NCI-H526 (cell line): ENCODE results near the gene DOCK3.

ENCODE experiments used
- DNase-seq, 2 experiments: peaks; one replicate each; lab custom pipeline; 2025; lab: John Stamatoyannopoulos, UW

The DOCK3 gene

GRCh38 chr3:50674349-50675178 is at the start of gene DOCK3:
TSS of gene DOCK3 (plus strand) at chr3:50674927. CDS start at chr3:50675264, 337 bp downstream.
- peak; percentile 34 to 82 for DNase-seq

GRCh38 chr3:50625231-50626182 is 49.2 kb upstream of the DOCK3 start:
- DNase-seq: no peak

DNA sequence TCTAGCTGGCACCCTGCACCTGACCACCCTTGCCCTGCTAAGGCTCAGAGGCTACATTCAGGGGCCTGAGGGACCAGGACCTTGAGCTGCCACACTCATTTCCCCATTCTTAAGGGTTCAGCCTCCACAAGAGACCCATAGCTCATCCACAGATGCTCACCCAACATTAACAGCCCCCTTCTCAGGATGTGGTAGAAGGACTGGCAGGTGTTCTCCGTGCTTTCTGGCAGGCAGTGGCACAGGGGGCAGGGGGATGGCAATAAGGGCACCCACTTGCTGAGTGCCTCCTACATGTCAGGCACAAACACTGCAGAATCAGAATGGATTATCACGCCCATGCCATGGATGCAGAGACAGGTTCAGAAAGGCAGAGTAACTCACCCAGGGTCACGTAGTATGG is 48.3 kb upstream of the DOCK3 start:
- DNase-seq: no peak

DNA sequence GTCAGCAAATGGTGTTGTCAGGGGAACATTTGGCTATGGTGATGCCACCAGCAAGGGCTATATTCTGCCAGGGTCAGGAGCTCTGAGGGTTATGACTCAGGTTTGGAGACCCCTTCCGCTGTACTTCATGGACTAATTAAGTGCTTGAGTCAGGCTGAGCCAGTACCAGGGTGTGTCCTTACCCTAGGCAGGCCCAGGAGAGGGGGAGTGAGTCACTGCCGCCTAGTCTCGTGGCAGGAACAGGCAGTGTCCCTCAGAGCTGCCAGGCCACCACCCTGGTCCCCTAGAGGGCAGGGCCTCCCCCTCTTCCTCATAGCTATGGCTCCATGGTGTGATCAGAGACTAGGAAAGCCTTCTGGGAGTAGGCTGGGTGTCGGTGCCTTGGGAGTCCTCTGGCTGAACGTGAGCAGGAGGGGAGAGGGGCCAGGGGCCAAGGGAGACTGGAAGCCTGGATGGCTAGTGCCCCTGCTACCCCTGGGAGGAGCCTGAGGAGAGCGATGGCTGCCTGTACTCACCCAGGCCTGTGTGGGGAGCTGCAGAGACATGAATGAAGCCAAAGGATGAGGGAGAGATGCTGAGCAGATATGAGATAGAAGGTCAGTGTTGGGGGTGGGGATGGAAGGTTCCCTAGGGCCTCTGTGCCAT is 47.2 kb upstream of the DOCK3 start:
- peak; percentile 26 to 45 for DNase-seq

DNA sequence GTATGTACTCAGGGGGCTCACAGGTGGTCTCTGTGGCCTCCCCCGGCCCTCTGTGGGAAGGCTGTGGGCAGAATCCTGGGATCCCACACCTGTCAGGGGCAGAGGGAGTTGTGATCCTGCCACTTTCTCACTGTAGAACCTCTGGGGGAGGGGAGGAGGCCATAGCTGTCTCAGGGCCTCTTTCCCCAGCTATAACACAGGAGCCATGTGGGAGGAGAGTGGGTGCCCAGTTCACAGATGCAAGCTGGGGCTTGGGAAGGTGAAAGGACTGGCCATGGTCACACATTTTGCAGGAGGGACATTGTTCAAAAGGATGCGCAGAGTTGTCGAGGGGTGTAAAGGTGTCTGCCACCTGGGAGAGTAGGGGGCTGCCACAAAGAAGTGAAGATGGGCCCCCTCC is 46.1 kb upstream of the DOCK3 start:
- DNase-seq: no peak

GRCh38 chr3:50630394-50630793 is 44.3 kb upstream of the DOCK3 start:
- no peak for DNase-seq

DNA sequence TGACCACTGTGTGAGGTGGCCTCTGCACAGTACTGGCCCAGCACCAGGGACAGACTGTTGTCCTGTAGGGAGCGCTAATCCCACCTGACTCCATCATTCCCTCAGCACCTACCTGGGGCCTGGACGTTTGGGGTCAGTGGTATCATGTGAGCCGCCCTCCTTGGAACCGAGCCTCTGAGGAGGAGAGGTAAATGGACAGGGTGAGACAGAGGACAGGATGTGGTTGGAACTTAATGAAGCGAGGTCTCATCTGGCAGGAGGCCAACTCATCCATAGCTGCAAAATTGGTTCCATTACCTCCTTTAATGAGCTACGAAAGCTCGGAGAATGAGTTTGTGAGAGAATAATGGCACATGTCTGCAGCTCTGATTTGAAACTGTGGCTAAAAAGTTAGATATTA is 43.9 kb upstream of the DOCK3 start:
- DNase-seq: peak in 1 of 2 experiments; percentile 10

- DNase-seq: no peak
These were observed 42.3 kb upstream of the DOCK3 start for GRCh38 chr3:50632450-50632849.

DNA sequence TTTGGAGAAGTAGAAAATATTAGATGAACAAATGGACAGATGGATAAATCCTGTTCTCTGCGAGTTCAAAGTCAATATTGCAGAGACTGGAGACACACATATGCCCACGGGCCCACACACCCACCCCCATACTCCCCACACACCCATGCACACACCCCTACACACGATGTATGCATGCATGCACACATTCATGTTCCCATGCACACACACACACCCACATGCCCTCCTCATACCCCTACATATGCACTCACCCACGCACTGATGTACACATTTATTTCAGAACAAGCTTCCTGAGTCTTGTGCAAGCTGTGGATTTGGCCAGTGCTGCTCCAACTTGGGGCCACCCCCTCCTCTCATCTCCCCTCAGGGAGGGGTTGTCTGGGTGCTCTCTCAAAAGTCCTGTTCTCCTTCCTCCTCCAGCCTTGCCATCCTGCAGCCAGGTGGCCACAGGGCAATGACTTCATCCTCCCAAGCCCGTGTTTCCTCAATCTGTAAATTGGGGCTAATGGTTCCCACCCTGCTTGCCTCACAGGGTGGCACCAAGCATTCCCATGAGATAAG is 41.4 kb upstream of the DOCK3 start:
- no peak for DNase-seq

GRCh38 chr3:50635066-50635465 is 39.7 kb upstream of the DOCK3 start:
- DNase-seq: no peak

DNA sequence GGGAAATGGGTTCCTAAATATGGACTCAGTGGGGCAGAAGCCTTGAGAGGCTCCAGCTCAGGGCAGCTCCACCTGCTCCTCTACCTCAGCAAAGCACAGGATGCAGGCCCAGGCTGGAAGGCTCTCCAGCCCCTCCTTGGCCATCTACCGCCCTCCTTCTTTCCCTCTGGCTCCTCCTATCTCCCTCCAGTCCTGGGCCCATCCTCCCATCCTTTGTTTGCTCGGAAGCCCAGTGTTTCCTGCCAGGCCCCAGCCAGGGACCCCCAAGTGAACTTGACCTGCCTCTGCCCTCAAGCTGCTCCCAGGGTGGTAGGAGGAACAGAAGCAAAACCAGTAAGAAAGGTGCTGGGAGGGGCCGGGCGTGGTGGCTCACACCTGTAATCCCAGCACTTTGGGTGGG is 37.7 kb upstream of the DOCK3 start:
- no peak for DNase-seq

DNA sequence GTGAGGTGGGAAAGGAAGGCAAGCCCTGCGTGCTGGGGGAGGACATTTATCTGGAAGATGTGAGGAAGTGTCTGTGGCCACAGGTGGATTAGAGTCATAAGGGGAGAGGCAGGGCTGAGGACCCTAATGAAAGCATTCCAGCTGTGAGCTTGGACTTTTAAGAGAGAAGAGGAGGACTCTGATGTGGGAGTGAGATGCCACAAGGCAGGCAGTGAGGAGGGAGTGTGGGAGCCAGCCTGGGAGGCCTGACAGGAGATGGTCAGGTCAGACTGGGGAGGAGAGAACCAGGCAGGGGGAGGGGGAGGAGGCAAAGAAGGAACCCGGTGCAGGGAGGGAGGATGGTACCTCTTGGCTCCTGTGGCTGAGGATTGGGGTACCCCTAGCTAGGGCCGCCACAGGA is 36.8 kb upstream of the DOCK3 start:
- DNase-seq: no peak

GRCh38 chr3:50639055-50639494 is 35.7 kb upstream of the DOCK3 start:
- no peak for DNase-seq

- no peak for DNase-seq
These were observed 32.3 kb upstream of the DOCK3 start for GRCh38 chr3:50642382-50642781.

DNA sequence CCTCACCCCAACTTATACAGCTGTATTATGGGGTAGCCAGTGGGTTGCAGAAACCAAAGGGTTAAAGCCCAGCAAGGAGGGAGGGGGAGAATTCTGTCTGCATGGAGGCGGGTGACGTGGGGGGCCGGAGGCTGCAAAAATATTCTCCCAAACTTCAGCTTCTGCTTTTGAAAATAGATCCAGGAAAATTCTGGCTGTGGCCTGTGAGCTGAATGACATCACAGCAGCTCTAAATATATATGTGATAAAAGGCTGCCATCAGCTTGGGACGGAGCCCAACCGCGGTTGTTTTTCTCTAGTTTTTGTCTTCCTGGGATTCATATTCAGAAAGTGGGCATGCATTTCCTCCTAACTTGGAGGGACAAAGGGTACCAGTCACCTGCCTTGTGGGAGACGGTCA is 30.2 kb upstream of the DOCK3 start:
- no peak for DNase-seq

DNA sequence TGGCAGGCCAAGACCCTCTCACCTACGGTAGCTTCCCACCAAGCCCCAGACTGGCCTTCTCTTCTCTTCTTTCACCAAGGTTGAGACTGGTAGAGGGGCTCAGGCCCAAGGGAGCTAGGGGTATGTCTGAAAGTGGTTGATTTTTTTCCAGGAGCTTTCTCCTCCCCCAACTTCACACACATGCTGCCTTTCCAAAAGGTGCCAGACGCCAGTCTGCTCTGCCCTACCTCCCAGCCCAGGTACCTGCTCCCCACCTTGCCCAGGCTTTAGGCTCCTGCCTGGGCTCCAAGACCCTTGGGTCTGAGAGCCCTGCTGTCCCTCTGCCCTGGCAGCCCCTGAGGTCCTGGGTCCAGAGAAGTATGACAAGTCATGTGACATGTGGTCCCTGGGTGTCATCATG is 29.3 kb upstream of the DOCK3 start:
- no peak for DNase-seq

GRCh38 chr3:50648313-50648712 is 26.4 kb upstream of the DOCK3 start:
- DNase-seq: no peak

DNA sequence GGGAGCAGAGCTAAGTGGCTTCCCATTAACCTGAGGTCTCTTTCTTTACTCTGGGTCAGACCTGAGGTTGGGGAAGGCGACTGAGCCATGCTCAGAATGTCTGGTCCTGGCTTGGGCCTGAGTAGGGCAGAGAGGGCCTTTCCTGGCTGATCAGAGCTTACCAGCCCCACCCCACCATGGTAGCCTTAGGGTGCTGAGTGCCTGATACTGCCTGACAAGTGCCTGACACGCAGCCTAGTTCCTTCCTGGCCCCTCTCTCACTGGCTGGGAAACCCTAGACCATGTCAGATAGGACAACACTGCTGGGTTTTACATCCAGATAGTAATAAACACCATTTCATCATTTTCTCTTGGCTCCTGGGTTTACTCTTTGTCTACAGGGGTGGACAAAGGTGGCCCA is 25.8 kb upstream of the DOCK3 start:
- DNase-seq: no peak

DNA sequence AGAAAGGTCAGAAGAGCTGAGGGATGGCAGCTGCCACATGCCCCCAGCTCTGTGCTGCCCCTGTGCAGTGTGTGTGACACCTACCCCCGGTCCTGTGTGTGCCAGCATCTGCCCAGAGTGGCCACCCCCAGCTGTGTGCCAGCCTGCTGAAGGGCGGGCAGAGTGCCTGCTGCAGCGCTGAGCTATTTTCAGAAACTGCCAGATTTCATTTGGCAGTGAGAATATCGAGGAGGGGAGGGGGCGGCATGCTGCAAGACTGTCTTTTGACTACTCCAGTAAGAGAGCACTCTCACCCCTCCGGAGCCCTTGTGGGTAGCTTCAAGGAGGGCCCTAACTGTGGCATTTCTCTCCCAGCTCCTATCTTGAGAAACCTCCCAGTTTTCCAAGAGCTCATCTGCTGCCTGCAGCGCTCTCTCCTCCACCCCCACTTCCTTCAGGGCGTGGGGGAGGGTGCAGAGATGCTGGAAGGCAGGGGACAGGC is 25.2 kb upstream of the DOCK3 start:
- DNase-seq: no peak

GRCh38 chr3:50650018-50650417 is 24.7 kb upstream of the DOCK3 start:
- DNase-seq: no peak

DNA sequence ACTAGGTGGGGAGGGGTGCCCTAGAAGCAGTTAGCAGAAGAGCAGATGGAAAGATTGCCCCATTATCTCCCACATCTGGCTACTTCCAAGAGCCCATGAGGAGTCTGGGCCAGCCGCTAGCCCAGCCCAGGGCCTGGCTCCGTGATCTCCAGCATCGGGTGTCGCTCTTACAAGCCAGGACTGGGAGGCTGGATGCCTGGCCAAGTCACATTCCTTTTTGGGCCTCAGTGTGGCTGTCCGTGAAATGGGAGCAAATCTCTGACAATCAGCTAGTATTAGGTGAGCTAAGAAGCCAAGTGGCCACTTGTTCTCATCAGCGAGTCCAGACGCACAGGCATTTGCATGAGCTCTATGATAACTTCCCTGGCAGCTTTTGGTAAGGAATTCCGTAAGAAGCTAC is 23.3 kb upstream of the DOCK3 start:
- DNase-seq: no peak
